RWPE2 (cell line): ENCODE data around the gene RPL9.
"Not testable (repeated sequence)": the region's sequence is repeated elsewhere in the genome, so short reads cannot be mapped to it uniquely, and the experiment has no call there.

Source experiments
- ATAC-seq: fragments of 200-7000 bp; cut with Tn5 transposase; 3 replicates; pipeline ENCODE4 v1.9.1; 2021; ENCODE audit warnings: low read depth
- DNase-seq: peaks from one replicate; pipeline ENCODE4 v3.0.0-alpha.2; 2020; ENCODE audit warnings: low spot score
- H3K27ac ChIP-seq: fragments of 450-650 bp; 2 replicates; pipeline ENCODE4 v1.5.1; 2017; ENCODE audit warnings: mild to moderate bottlenecking; ENCODE audit not compliant: poor library complexity, severe bottlenecking
- H3K27me3 ChIP-seq: fragments of 250-450 bp; sonication (Bioruptor Pico); 2 replicates; pipeline ENCODE4 v1.5.1; 2021; ENCODE audit warnings: mild to moderate bottlenecking, moderate library complexity; ENCODE audit not compliant: insufficient read depth, poor library complexity, severe bottlenecking
- H3K36me3 ChIP-seq: fragments of 250-450 bp; sonication (Bioruptor Pico); 2 replicates; pipeline ENCODE4 v1.5.1; 2020; ENCODE audit warnings: low read depth, mild to moderate bottlenecking, moderate library complexity
- H3K4me1 ChIP-seq: fragments of 250-450 bp; sonication (Bioruptor Pico); 2 replicates; pipeline ENCODE4 v1.5.1; 2021; ENCODE audit warnings: mild to moderate bottlenecking, moderate library complexity; ENCODE audit not compliant: insufficient read depth, poor library complexity, severe bottlenecking
- H3K4me3 ChIP-seq: fragments of 250-450 bp; sonication (Bioruptor Pico); 2 replicates; pipeline ENCODE4 v1.5.1; 2021; ENCODE audit warnings: mild to moderate bottlenecking, moderate library complexity; ENCODE audit not compliant: severe bottlenecking
- H3K9me3 ChIP-seq: fragments of 250-450 bp; sonication (Bioruptor Pico); 2 replicates; pipeline ENCODE4 v1.5.1; 2021; ENCODE audit warnings: mild to moderate bottlenecking, moderate library complexity; ENCODE audit not compliant: severe bottlenecking
- TF ChIP-seq, protein P1 (sequence below): fragments of 450-650 bp; IDR thresholded peaks from one replicate; pipeline ENCODE4 v1.5.1; 2017; ENCODE audit warnings: mild to moderate bottlenecking, moderate library complexity; ENCODE audit not compliant: poor library complexity, severe bottlenecking

The RPL9 gene

DNA sequence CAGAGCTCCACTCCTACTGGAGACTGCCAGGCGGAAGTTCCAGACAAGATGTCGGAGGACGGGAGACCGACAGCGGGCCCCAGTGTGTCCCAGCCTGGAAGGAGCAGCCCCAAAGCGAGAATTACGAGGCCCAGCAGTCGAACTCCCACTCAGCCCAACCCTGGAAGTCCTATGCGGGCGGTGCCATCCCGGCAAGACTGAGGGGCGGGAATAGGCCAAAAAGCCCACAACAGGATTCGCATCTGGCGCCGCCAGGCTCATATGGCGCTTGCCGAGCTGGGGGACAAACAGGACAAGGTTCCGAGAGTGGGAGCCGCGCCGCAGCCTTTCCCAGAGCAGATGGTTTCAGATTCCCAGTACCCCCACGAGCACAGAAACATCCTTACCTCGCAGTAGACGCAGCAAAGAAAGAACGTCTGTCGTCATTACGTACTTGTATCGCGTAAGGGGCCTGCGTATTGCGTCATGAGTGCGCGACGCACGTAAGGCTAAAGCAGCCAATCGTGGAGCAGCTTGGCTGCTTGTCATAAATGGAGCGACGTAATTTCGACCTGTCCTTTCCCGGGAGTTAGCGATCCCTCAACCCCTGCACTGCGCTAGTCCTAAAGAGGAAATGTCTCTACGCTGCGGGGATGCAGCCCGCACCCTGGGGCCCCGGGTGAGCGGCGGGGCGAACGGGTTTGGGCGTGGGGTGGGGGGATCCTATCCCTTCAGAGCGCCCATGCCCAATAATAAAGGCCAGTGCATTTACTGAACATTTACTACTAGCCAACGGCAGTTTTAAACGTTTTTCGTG lies at the start of gene RPL9, which contains the start of gene LIAS:
RPL9 (minus strand) TSS at position 418 of the 796 bp plus-strand sequence. CDS start 483 bp downstream, outside the sequence.
LIAS (plus strand) TSS at position 552 of the 796 bp plus-strand sequence; CDS start at position 614, 62 bp downstream.
- ATAC-seq: peak; percentile 94
- H3K27ac ChIP-seq: peak within 1 kb of the TSS; percentile 82
- H3K4me3 ChIP-seq: peak within 1 kb of the TSS; percentile 92
- TF ChIP-seq, protein P1, sequence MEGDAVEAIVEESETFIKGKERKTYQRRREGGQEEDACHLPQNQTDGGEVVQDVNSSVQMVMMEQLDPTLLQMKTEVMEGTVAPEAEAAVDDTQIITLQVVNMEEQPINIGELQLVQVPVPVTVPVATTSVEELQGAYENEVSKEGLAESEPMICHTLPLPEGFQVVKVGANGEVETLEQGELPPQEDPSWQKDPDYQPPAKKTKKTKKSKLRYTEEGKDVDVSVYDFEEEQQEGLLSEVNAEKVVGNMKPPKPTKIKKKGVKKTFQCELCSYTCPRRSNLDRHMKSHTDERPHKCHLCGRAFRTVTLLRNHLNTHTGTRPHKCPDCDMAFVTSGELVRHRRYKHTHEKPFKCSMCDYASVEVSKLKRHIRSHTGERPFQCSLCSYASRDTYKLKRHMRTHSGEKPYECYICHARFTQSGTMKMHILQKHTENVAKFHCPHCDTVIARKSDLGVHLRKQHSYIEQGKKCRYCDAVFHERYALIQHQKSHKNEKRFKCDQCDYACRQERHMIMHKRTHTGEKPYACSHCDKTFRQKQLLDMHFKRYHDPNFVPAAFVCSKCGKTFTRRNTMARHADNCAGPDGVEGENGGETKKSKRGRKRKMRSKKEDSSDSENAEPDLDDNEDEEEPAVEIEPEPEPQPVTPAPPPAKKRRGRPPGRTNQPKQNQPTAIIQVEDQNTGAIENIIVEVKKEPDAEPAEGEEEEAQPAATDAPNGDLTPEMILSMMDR: no peak
- peaks cover 77% of the 10 kb centered on the region for H3K36me3 ChIP-seq
- H3K27me3 ChIP-seq: no peaks in the 10 kb centered on the region
- DNase-seq: peak; percentile 90
- H3K4me1 ChIP-seq: peaks cover 7% of the 10 kb centered on the region
- no peaks in the 10 kb centered on the region for H3K9me3 ChIP-seq

DNA sequence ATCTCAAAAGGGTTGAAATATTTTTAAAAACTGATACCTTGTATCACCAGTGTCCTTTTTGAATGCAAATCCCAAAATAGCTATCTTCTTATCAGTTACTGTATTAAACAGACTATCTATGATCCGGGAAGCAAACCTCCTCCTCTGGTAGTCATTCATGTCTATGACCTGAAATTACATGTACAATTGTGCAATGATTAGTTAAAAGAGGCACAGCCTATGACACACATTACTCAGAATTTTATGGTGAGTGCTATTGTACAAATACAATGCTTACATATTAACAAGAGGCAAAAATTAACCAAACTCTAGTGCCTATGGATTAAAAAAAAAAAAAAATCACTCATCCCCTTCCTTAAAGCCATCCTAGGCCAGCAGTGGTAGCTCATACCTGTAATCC lies 46.9 kb upstream of the RPL9 start:
- no peaks in the 10 kb centered on the region for H3K27me3 ChIP-seq
- H3K4me1 ChIP-seq: no peaks in the 10 kb centered on the region
- no peak overlapping the region for H3K27ac ChIP-seq
- H3K9me3 ChIP-seq: no peaks in the 10 kb centered on the region
- no peak overlapping the region for H3K4me3 ChIP-seq
- TF ChIP-seq, protein P1: no peak
- ATAC-seq (no peak), DNase-seq (no peak)
- peaks cover 92% of the 10 kb centered on the region for H3K36me3 ChIP-seq

DNA sequence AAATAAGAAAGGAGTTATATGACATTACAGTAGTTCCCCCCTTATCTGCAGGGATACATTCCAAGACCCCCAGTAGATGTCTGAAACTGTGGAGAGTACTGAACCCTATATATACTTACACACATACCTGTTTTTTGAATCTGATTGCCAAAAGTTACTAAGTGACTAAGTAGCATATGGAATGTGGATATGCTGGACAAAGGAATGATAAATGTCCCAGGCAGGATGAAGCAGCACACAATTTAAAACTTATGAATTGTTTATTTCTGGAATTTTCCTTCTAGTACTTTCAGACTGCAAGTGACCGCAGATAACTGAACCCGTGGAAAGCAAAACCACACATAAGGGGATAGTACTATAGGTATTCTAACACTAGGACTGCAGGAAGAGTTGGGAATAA lies 45.8 kb upstream of the RPL9 start:
- Histone ChIP-seq H3K9me3 (no peaks in the 10 kb centered on the region), H3K36me3 (peaks cover 91% of the 10 kb centered on the region), H3K27ac (no peak overlapping the region), H3K27me3 (no peaks in the 10 kb centered on the region), H3K4me1 (no peaks in the 10 kb centered on the region), H3K4me3 (no peak overlapping the region)
- TF ChIP-seq, protein P1: no peak
- no peak for DNase-seq
- ATAC-seq: no peak

DNA sequence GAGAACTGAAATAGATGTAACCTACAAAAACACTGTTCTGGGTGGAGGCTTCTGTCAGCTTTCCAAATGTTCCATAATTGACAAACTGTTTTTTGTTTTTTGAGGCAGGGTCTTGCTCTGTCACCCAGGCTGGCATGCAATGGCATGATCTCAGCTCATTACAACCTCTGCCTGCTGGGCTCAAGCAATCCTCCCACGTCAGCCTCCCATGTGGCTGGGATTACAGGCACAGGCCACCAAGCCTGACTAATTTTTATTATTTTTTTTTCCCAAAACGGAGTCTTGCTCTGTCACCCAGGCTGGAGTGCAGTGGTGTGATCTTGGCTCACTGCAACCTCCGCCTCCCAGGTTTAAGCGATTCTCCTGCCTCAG lies 43.9 kb upstream of the RPL9 start:
- ATAC-seq: not testable (repeated sequence)

DNA sequence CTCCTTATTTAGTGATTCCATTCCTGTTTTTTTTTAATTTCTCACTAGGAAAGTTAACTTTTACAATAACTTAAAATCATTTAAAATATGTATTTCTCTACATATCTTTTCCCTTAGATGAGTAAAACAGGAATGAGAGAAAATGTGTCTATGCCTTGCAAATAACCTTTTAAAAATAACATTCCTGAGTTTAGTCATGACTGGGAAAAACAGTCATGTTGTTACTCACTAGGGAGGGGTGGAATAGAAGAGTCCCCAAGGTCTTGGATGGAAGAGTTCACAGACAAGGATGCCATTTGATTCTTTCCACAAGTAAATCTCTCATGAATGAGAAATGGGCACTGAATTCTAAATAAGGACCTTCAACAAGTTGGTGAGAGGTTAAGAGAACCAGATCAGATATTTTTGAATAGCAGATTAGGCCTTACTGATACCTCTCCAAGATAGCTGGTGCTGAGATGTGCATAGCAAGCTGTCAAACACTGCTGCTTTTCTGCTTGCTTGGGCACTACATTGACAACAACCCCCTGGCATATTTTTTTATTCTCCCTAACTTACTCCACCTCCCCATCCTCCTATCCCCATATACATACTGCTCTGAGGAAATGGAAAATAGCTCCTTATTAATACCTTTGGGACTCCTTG lies 43.4 kb upstream of the RPL9 start:
- TF ChIP-seq, protein P1: no peak
- DNase-seq: no peak
- Histone ChIP-seq H3K4me3 (no peak overlapping the region), H3K27me3 (no peaks in the 10 kb centered on the region), H3K9me3 (no peaks in the 10 kb centered on the region), H3K27ac (no peak overlapping the region), H3K36me3 (peaks cover 84% of the 10 kb centered on the region), H3K4me1 (no peaks in the 10 kb centered on the region)
- ATAC-seq: 0 out of 3 replicates have a peak, but pooled peaks have one; percentile 40

More for the DNA sequence above, 43.9 kb upstream of the RPL9 start:
- not testable (repeated sequence) for H3K4me1 ChIP-seq, H3K27me3 ChIP-seq, DNase-seq, H3K27ac ChIP-seq, H3K9me3 ChIP-seq, H3K4me3 ChIP-seq
- H3K36me3 ChIP-seq: peaks cover 89% of the 10 kb centered on the region
